SK-MEL-5 (cell line): ENCODE data around the gene SYT8. TPM values are rescaled to one million over a fixed set of nuclear protein-coding genes. Genes with fewer than 3 reads are reported as not detected.
"Not testable (repeated sequence)": the region's sequence is repeated elsewhere in the genome, so short reads cannot be mapped to it uniquely, and the experiment has no call there.

Source experiments
- DNase-seq: peaks from one replicate; pipeline ENCODE4 v3.0.0-alpha.2; 2016; ENCODE audit warnings: low read depth, low spot score
- in situ Hi-C: cut with HindIII; loops from 2 replicates; pipeline ENCODE4 v1.10.0; 2016; ENCODE audit warnings: low sequenced_read_pairs, high pct_unique_total_duplicates, low pct_unique_long_range_greater_than_20kb
- small RNA-seq, 2 experiments: library from RNA; depleted of rRNA; stranded (forward); fragments of <200 nt; gene quantifications; one replicate each; pipeline ENCODE3, GENCODE V24; 2014
- total RNA-seq: library from RNA; depleted of rRNA; stranded (reverse); fragments of >200 nt; shearing (Covaris generic); gene quantifications from 2 replicates; pipeline ENCODE4 v1.2.3, GENCODE V29; 2014; rRNA removed

SYT8 gene
- total RNA-seq, 1 experiment from 2014 or later = not detected

DNA sequence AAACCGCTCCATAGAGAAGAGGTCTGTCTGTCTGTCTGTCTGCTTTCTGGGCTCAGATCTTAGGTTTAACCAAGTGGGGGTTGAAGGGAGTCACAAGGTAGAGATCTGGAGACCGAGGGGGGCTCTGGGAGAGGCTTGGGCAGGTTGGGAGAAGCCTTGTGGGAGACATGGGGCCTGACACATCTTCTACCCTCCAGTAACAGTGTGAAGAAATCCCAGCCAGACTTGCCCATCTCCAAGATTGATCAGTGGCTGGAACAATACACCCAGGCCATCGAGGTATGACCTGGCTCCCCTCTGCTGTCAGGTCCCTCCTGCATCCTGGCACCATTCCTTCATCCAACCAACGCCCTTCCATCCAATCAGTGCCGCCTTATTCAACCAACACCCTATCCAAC lies 49.5 kb downstream of the SYT8 start:
- in situ Hi-C loops = no loop called here
- DNase-seq = no peak

- DNase-seq, in situ Hi-C loops: not testable (repeated sequence)
These were observed 51.8 kb downstream of the SYT8 start for GRCh38 chr11:1886551-1886950.

Small RNAs within 50 kb of the gene (small RNA-seq; reads per million reads assigned to genes)
- gene AC051649.1 (0 reads per million in 2 experiments), gene MIR4298 (0 reads per million in 2 experiments)

Other genes with a start within 250 kb of the SYT8 start
- gene KRTAP5-1, start 249.7 kb upstream of the SYT8 start, total RNA-seq = not detected in 2 replicates
- gene KRTAP5-2, start 236.7 kb upstream of the SYT8 start, total RNA-seq = 0.26 and 0.72 TPM in 2 replicates
- gene KRTAP5-3, start 226.5 kb upstream of the SYT8 start, total RNA-seq = not detected in 2 replicates
- gene KRTAP5-4, start 212.9 kb upstream of the SYT8 start, total RNA-seq = not detected in 2 replicates
- not detected in 2 replicates for gene KRTAP5-5, start 205.2 kb upstream of the SYT8 start, total RNA-seq
- not detected in 2 replicates for gene KRTAP5-6, start 137.8 kb upstream of the SYT8 start, total RNA-seq
- 0.11 TPM in 1 of 2 replicates, not detected in the other for gene IFITM10, start 84.4 kb upstream of the SYT8 start, total RNA-seq
- gene CTSD, start 71.1 kb upstream of the SYT8 start, total RNA-seq = 428 and 450 TPM in 2 replicates
- not detected in 2 replicates for gene TNNI2, start 4.0 kb downstream of the SYT8 start, total RNA-seq
- not detected in 2 replicates for gene LSP1, start 18.1 kb downstream of the SYT8 start, total RNA-seq
- gene PRR33, start 56.9 kb downstream of the SYT8 start, total RNA-seq = not detected in 2 replicates
- not detected in 2 replicates for gene TNNT3, start 84.7 kb downstream of the SYT8 start, total RNA-seq
- 169 and 172 TPM in 2 replicates for gene MRPL23, start 112.3 kb downstream of the SYT8 start, total RNA-seq
- gene H19, start 162.9 kb downstream of the SYT8 start, total RNA-seq = 8.8 and 11.1 TPM in 2 replicates